HG03064 (cell line): Measurements from ENCODE around the gene CCDC89.
"Not testable (repeated sequence)": the region's sequence is repeated elsewhere in the genome, so short reads cannot be mapped to it uniquely, and the experiment has no call there.

Experiments used
- ATAC-seq: cut with Tn5 transposase; IDR thresholded peaks from one replicate; pipeline ENCODE4 v1.9.1; 2021; ENCODE audit warnings: low read depth; ENCODE audit not compliant: unreplicated experiment

Gene CCDC89

GRCh38 chr11:85656777-85657176 lies 29.2 kb downstream of the CCDC89 start:
- ATAC-seq: no peak

GRCh38 chr11:85654343-85654742 lies 31.7 kb downstream of the CCDC89 start:
- ATAC-seq: not testable (repeated sequence)

- no peak for ATAC-seq
These were observed 33.1 kb downstream of the CCDC89 start for GRCh38 chr11:85652786-85653447.

GRCh38 chr11:85651118-85651517 lies 34.9 kb downstream of the CCDC89 start:
- no peak for ATAC-seq

GRCh38 chr11:85647604-85648299 lies 38.2 kb downstream of the CCDC89 start, which contains the start of gene TMEM126A:
Gene TMEM126A (plus strand): TSS chr11:85647967. CDS start chr11:85650256, 2,289 bp downstream.
- ATAC-seq: peak; percentile 100

GRCh38 chr11:85647078-85647477 lies 38.9 kb downstream of the CCDC89 start:
- no peak for ATAC-seq

GRCh38 chr11:85643191-85643614 lies 42.8 kb downstream of the CCDC89 start:
- no peak for ATAC-seq

- ATAC-seq: no peak
These were observed 51.2 kb downstream of the CCDC89 start for GRCh38 chr11:85634747-85635146.
